Neural cell (in vitro differentiated cells): ENCODE results near the gene RTN4R. TPM values are rescaled to one million over a fixed set of nuclear protein-coding genes. Genes with fewer than 3 reads are reported as not detected.

Source experiments
- H2AFZ ChIP-seq: fragments of 200-600, 300-800 bp; sonication (generic), shearing (Covaris generic); 2 replicates; pipeline ENCODE4 v1.6.0; 2014; ENCODE audit warnings: low read depth, mild to moderate bottlenecking, antibody characterized with exemption, low read length, moderate library complexity
- H3F3A ChIP-seq: fragments of 200-600 bp; shearing (Covaris generic); 2 replicates; pipeline ENCODE4 v1.6.1; 2016; ENCODE audit warnings: mild to moderate bottlenecking, moderate library complexity, mixed read lengths, antibody characterized with exemption, low read length; ENCODE audit not compliant: insufficient read depth, poor library complexity, severe bottlenecking
- H3K27ac ChIP-seq: fragments of 200-600, 300-800 bp; sonication (generic), shearing (Covaris generic); 2 replicates; pipeline ENCODE4 v1.5.1; 2014; ENCODE audit warnings: mild to moderate bottlenecking, low read length, moderate library complexity
- H3K27me3 ChIP-seq: fragments of 300-800, 200-600 bp; sonication (generic), shearing (Covaris generic); 2 replicates; pipeline ENCODE4 v1.6.0; 2014; ENCODE audit warnings: mild to moderate bottlenecking, low read depth, low read length, moderate library complexity; ENCODE audit not compliant: insufficient read depth
- H3K36me3 ChIP-seq: fragments of 300-800, 200-600 bp; sonication (generic), shearing (Covaris generic); 2 replicates; pipeline ENCODE4 v1.5.1; 2014; ENCODE audit warnings: mild to moderate bottlenecking, antibody characterized with exemption, low read length, moderate library complexity; ENCODE audit not compliant: insufficient read depth
- H3K4me2 ChIP-seq: fragments of 300-800, 200-600 bp; sonication (generic), shearing (Covaris generic); 2 replicates; pipeline ENCODE4 v1.6.0; 2014; ENCODE audit warnings: mild to moderate bottlenecking, low read length
- H3K4me3 ChIP-seq: fragments of 300-800, 200-600 bp; sonication (generic), shearing (Covaris generic); 2 replicates; pipeline ENCODE4 v1.5.1; 2014; ENCODE audit warnings: mild to moderate bottlenecking, low read length, moderate library complexity
- H3K79me2 ChIP-seq: fragments of 200-600 bp; shearing (Covaris generic); replicated peaks from 2 replicates; pipeline ENCODE4 v1.6.0; 2014; ENCODE audit warnings: mild to moderate bottlenecking, low read length, moderate library complexity; ENCODE audit not compliant: insufficient read depth
- H3K9ac ChIP-seq: fragments of 300-800, 200-600 bp; sonication (generic), shearing (Covaris generic); 2 replicates; pipeline ENCODE4 v1.6.1; 2016; ENCODE audit warnings: mild to moderate bottlenecking, low read length, mixed read lengths
- H3K9me2 ChIP-seq: fragments of 200-600 bp; shearing (Covaris generic); 2 replicates; pipeline ENCODE4 v1.6.1; 2016; ENCODE audit warnings: mild to moderate bottlenecking, low read length, mixed read lengths; ENCODE audit not compliant: insufficient read depth
- H3K9me3 ChIP-seq: fragments of 200-600, 300-800 bp; sonication (generic), shearing (Covaris generic); 2 replicates; pipeline ENCODE4 v1.6.1; 2016; ENCODE audit warnings: mild to moderate bottlenecking, mixed run types, low read length, moderate library complexity, mixed read lengths
- H4K20me1 ChIP-seq: fragments of 200-600 bp; shearing (Covaris generic); 2 replicates; pipeline ENCODE4 v1.6.1; 2016; ENCODE audit warnings: mild to moderate bottlenecking, mixed run types; ENCODE audit not compliant: insufficient read depth
- CTCF ChIP-seq: fragments of 450-650 bp; IDR thresholded peaks from 2 replicates; pipeline ENCODE4 v1.5.1; 2014; ENCODE audit warnings: antibody characterized with exemption, mild to moderate bottlenecking, moderate library complexity; ENCODE audit not compliant: poor library complexity, severe bottlenecking
- EP300 ChIP-seq: fragments of 450-650 bp; conservative IDR thresholded peaks from 2 replicates; pipeline ENCODE4 v1.6.1; 2014; ENCODE audit warnings: antibody characterized with exemption, mild to moderate bottlenecking, moderate library complexity; ENCODE audit not compliant: poor library complexity, severe bottlenecking
- EZH2 ChIP-seq: fragments of 200-600, 300-800 bp; shearing (Covaris generic), sonication (generic); IDR thresholded peaks from 2 replicates; pipeline ENCODE4 v1.6.1; 2014; ENCODE audit warnings: antibody characterized with exemption, low read length, borderline replicate concordance, mild to moderate bottlenecking; ENCODE audit not compliant: insufficient read depth, poor library complexity, severe bottlenecking
- MXI1 ChIP-seq: fragments of 450-650 bp; conservative IDR thresholded peaks from 2 replicates; pipeline ENCODE4 v1.6.1; 2014; ENCODE audit warnings: antibody characterized with exemption, mild to moderate bottlenecking; ENCODE audit not compliant: poor library complexity, severe bottlenecking
- POLR2AphosphoS5 ChIP-seq: IDR thresholded peaks from 2 replicates; pipeline ENCODE4 v1.6.1; 2012
- RAD21 ChIP-seq: fragments of 450-650 bp; conservative IDR thresholded peaks from 2 replicates; pipeline ENCODE4 v1.6.1; 2014; ENCODE audit warnings: antibody characterized with exemption, mild to moderate bottlenecking, moderate library complexity
- SMC3 ChIP-seq: fragments of 450-650 bp; conservative IDR thresholded peaks from 2 replicates; pipeline ENCODE4 v1.6.1; 2014; ENCODE audit warnings: antibody characterized with exemption, mild to moderate bottlenecking, moderate library complexity; ENCODE audit not compliant: poor library complexity
- TAF1 ChIP-seq: IDR thresholded peaks from 2 replicates; pipeline ENCODE4 v1.6.1; 2012; ENCODE audit warnings: low read depth
- polyA plus RNA-seq: library from polyadenylated mRNA; depleted of rRNA; stranded (reverse); fragments of >200 nt; gene quantifications from 2 replicates; pipeline ENCODE4 v1.2.3, GENCODE V29; 2014
- TF ChIP-seq, protein P1 (sequence below): IDR thresholded peaks from 2 replicates; pipeline ENCODE4 v1.6.1; 2012; ENCODE audit warnings: borderline replicate concordance

The RTN4R gene
- polyA plus RNA-seq, 1 donor from 2014 or later: 13.6 TPM

- Histone ChIP-seq H3K4me2 (no peak overlapping the region), H3K9ac (no peak overlapping the region), H3K79me2 (no peaks in the 10 kb centered on the region), H2AFZ (no peak overlapping the region), H3F3A (no peaks in the 10 kb centered on the region), H3K9me2 (no peaks in the 10 kb centered on the region), H3K27ac (no peak overlapping the region), H3K36me3 (no peaks in the 10 kb centered on the region), H3K27me3 (no peaks in the 10 kb centered on the region), H4K20me1 (no peaks in the 10 kb centered on the region), H3K4me3 (no peak overlapping the region), H3K9me3 (no peaks in the 10 kb centered on the region)
- no peak for TF ChIP-seq MXI1
- no peak for TF ChIP-seq RAD21
- no peak for TF ChIP-seq CTCF
- TF ChIP-seq EP300: no peak
- TF ChIP-seq TAF1: no peak
- no peak for TF ChIP-seq EZH2
Measured at GRCh38 chr22:20247608-20248171, 20.4 kb downstream of the RTN4R start.

GRCh38 chr22:20247010-20247505 lies 21.1 kb downstream of the RTN4R start:
- Histone ChIP-seq H3K9me3 (no peaks in the 10 kb centered on the region), H3K27ac (no peak overlapping the region), H4K20me1 (no peaks in the 10 kb centered on the region)

More at GRCh38 chr22:20247010-20247505, 21.1 kb downstream of the RTN4R start:
- Histone ChIP-seq H3K4me2 (no peak overlapping the region), H3F3A (no peaks in the 10 kb centered on the region), H3K9ac (no peak overlapping the region), H3K36me3 (no peaks in the 10 kb centered on the region), H3K9me2 (no peaks in the 10 kb centered on the region), H3K4me3 (no peak overlapping the region), H3K27me3 (no peaks in the 10 kb centered on the region), H2AFZ (no peak overlapping the region), H3K79me2 (no peaks in the 10 kb centered on the region)
- no peak for TF ChIP-seq EP300
- TF ChIP-seq CTCF: no peak
- TF ChIP-seq, protein P1, sequence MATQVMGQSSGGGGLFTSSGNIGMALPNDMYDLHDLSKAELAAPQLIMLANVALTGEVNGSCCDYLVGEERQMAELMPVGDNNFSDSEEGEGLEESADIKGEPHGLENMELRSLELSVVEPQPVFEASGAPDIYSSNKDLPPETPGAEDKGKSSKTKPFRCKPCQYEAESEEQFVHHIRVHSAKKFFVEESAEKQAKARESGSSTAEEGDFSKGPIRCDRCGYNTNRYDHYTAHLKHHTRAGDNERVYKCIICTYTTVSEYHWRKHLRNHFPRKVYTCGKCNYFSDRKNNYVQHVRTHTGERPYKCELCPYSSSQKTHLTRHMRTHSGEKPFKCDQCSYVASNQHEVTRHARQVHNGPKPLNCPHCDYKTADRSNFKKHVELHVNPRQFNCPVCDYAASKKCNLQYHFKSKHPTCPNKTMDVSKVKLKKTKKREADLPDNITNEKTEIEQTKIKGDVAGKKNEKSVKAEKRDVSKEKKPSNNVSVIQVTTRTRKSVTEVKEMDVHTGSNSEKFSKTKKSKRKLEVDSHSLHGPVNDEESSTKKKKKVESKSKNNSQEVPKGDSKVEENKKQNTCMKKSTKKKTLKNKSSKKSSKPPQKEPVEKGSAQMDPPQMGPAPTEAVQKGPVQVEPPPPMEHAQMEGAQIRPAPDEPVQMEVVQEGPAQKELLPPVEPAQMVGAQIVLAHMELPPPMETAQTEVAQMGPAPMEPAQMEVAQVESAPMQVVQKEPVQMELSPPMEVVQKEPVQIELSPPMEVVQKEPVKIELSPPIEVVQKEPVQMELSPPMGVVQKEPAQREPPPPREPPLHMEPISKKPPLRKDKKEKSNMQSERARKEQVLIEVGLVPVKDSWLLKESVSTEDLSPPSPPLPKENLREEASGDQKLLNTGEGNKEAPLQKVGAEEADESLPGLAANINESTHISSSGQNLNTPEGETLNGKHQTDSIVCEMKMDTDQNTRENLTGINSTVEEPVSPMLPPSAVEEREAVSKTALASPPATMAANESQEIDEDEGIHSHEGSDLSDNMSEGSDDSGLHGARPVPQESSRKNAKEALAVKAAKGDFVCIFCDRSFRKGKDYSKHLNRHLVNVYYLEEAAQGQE: no peak
- TF ChIP-seq POLR2AphosphoS5: no peak
- no peak for TF ChIP-seq SMC3
